ENCODE data around the gene CNPPD1.

Gene CNPPD1

DNA sequence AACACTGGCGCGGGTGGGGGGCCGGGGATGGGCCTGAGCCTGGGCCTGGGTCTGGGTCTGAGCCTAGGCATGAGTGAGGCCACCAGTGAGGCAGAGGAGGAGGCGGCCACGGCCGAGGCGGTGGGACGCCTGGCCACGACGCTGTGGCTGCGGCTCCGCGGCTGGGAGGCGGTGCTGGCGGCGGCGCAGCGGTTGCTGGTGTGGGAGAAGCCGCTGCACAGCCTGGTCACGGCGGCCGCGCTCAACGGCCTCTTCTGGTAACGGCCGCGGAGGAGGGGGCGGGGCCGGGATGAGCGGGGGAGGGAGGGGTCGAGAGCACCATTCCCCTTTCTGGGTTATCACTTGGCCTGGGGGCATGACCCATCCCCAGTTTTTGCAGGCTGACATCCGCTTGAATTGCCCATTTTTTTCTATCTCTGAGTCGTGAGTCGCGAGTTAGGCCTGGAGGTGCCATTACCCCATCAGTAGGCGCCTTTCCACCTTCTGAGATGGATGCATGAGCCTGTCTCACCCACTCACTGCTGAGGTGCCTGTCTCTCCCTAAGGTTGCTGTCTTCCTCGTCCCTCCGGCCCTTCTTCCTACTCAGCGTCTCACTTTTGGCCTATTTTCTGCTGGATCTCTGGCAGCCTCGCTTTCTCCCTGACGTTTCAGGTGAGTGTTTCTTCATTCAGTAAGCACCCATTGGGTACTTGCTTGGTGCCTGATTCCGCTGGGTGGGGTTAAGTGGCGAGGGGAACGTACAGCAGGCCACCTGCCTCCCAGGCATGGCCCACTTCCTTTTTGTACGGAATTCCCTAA is 1.9 kb upstream of the CNPPD1 start:
- DNase-seq, result no peak

DNA sequence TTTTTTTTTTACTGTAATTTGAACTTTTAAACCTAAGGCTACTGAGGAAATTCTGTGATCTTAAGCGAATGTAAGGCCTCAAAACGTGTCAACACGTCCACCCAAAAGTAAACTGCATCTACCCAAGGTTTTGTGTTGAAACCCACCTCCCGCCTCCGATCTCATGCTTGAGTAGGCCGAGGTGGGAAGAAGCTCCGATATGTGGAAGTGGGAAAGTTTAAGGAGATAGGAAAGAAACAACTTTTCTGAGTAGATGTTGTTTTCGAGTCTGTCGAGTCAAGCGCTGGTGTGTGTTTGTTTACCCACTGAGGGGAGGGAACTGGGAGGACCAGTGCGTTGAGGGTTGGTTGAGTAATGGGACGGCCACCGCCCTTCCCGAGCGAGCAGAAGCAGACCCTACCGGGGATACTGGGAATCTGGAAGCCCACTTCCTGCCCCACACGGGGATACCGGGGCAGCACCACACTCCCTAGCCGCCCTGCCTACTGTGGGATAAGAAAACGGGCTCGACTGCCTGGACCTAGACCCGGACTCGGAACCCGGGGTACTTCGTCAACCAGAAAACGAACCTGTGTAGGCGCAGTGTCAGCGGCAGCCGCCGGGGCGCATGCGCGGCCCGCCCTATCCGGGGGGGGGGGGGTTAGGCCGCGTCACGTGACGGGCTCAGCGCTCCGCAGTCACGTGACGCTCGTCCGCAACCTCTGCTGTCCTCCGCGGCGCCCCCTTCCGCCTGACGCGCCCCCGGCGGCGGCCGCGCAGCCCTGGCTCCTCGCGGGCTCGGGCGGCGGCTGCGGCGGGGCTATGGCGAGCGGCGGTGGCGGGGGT is 1.0 kb upstream of the CNPPD1 start, which contains the start of gene RETREG2:
Gene RETREG2, plus strand, starts transcription at position 724 of the 825 bp plus-strand sequence. Its CDS starts 78 bp downstream, at position 802.
- DNase-seq, result peak; percentile 80

DNA sequence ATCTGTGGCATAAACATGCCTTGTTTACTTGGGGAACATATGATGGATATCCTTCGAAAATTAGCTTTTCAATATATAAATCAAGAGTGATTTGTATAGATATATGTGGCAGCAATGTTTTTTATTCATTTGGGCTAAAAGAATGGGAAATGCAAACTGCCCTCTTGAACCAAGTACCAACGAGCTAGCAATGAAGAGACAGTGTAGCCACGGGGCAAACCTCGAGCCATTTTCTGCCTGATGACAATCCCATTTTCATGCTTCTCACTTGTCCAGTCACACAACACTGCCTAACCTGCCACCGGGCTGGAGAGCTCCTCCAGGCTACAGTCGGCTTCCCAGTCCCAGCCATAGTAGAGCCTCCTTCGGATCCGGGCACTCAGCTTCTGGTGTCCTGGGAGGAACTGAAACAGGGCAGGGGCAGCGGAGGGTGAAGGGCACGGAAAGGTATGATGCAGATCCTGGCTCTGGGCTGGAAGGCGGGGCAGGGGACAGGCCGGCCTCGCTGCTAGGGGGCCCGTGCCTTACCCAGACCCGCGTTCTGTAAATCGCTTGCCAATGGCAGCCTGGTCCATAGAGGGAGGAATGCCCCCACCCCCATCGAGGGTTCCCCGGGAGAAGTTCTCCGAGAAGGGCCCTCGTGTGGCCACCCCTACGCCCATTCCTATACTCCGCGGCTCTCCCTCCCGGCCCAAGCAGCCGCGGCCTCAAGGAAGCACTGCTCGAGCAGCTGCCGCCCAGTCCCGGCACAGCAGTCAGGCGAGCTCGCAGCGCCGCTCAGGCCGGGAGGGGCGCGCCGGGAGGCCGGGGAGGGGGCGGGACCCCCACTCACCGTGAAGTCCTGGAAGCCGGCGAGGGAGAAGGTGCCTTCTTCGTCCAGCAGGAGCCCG is 552 bp downstream of the CNPPD1 start:
- DNase-seq, result no peak

DNA sequence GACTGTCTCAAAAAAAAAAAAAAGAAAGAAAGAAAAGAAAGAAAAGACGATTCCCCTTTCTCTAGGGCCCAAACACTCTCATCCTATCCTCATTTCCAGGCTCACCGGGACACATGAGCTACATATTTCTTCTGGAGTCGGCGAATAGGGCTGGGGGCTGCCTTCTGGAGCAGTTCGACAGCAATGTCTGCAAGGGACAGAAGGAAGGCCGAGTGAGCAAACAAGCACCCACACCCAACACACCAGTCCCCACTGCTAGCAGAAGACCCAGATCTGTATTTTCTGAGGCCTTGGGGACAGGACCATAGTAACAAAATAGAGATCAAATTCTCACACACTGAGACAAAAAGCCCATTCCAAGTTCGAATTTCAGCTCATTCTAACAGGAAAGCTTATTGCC is 1.2 kb downstream of the CNPPD1 start:
- DNase-seq, result no peak

DNA sequence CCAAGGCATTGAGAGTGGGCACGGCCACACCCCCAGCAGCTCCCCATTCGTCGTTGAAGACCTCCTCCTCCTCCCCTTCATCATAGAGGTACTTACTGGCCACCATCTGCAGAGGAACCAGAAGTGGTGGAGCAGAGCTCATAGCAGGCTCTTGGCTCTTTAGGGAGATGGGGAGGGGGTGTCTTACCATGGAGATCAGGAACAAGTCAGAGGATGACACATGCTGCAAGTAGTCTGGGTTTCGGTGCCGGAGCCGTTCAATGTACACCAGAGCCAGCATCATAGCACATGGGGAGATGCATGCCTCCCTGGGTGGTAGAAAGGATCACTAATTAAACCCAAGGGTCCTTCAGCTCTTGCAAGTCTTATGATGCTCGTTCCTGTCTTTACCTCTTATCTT is 1.9 kb downstream of the CNPPD1 start:
- DNase-seq, result no peak

DNA sequence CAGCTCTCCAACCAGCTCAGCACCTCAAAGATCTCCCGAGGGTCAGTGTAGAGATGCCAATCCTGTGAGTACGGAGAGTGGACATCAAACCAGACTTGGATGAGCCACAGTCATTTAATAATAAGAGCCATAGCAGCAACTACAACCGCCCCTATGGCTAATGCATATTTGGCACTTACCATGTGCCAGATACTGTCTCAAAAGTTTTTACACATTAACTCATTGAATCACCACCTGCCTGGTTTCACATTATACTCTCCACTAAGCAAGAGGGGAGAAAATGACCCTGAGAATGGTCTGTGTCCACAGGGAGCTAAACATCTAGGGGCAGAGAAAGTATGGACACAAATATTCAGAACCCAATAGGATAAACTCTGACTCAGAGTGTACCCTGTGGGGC is 2.6 kb downstream of the CNPPD1 start:
- DNase-seq, result no peak

DNA sequence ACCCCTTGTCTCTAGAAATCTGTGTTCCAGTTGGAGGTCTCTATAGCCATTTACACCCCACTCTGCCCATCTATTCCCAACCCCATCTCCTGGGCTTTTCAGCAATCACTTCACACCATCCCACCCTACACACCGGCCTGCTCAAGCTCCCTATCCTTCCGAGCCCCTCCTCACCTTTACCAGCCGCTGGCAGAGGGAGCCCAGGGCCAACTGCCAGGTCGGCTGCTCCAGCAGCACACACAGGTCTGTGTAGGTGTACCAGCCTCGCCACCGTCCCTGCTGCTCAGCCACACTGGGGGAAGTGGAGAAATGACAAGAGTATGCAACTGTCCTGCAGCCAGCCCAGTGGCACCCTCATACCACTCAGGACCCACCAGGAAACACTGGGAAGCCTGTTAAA is 3.5 kb downstream of the CNPPD1 start:
- DNase-seq, result no peak

DNA sequence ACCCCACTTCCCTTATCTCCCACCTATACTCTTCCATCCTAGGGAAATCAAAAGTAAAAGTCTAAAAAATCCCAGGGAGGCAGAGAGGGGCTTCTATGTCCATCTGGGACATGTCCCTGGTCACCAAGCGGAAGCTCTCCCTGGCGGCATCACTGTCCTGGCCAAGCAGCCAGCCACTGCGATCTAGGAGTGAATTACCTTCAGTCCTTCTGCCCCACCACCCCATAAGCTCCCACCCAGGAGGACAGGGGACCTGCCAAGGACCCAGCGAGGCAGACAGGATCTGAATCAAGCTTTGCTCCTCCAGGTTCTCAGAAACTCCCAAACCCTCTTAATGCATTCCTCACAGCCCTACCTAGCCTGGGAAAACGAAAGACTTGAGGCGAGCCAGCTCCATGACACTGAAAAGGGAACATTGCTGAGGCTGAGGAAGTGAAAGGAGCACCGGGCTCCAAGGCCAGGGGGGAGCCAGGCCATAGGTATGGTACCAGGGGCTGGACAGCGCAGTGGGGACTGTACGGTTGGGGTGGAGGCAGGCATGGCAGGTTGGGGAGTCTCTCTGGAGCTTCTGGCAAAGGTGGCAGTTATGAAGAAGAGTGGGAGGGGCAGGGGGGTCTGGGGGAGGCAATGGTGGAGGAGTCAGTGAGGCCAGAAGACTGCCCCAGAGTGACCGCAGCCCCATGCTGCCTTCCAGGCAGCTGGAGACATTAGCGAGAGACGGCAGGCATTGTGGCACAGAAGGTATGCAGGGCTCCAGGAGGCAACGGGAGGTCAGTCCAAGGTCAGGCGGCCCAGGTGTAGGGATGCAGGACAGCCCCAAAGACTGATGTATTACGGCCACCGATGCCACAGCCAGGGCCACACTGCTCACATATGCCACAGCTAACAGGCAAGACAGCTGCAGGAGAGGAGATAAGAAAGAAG is 4.2 kb downstream of the CNPPD1 start:
- no peak for DNase-seq

DNA sequence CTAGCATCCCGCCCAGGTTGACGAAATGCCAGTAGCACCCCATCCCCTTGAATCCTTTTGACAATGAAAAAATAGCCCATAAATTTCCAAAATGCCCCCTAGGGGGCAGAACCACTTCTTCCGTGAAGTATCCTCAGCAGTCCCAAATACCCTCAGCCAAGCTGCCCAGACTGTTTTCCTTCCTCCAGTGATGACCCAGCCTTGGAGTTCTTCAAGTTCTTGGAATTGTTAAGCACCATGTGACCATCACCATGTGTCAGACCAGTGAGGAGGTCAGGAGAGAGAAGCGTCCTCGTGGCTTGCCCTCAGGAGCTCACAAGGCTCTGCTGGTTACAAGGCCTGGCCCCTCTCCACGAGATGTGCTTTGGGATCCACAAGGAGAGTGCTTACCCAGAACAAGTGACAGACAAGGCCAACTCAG is 5.5 kb downstream of the CNPPD1 start:
- DNase-seq, result no peak

DNA sequence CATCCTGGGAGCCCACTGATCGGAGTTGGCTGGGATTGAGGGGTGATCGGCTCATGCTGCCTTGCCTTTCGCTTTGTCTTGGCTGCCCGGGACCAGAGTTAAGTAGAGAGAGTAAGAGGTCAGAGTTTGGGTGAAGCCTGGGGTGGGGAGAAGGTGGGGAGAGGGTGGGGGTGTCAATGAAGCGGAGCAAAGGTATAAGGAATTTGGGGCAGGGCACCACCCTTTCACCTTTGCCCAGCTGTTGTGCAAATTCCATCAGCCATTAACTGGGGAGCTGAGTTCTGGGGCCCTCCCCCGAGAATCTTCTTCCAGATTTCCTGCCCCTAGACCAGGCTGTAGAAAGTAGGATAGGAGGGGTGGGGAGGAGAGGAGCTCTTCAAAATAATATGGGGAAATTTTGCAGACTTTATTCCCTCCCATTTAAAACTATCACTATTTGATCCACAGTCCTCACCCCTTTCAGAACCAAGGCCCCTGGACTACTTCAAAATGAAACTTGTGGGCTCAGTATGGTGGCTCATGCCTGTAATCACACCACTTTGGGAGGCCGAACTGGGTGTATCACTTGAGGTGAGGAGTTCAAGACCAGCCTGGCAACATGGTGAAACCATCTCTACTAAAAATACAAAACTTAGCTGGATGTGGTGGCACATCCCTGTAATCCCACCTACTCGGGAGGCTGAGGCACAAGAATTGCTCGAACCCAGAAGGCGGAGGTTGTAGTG is 6.6 kb downstream of the CNPPD1 start, which contains the start of gene SLC23A3:
Gene SLC23A3, minus strand, starts transcription at position 100 of the 725 bp plus-strand sequence. Its CDS starts 45 bp downstream, at position 55.
- DNase-seq, result no peak

DNA sequence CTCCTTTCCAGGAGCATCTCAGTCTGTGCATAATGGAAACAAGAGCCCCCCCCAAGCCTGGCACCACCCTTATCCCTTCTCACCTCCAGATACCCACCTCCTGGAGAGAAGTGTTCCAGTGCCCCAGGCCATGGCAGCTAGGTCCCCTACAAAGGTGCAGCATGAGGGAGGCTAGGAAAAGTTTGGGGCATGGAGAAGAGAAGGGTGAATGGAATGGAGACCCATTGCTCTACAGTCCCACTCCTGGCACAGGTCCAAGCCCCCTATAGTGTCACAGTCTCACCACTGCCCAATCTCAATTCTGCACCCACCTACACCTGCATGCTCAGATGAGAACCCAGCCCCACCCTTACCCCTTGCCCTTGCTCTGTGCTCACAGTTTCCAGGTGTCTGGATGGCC is 7.8 kb downstream of the CNPPD1 start:
- no peak for DNase-seq

DNA sequence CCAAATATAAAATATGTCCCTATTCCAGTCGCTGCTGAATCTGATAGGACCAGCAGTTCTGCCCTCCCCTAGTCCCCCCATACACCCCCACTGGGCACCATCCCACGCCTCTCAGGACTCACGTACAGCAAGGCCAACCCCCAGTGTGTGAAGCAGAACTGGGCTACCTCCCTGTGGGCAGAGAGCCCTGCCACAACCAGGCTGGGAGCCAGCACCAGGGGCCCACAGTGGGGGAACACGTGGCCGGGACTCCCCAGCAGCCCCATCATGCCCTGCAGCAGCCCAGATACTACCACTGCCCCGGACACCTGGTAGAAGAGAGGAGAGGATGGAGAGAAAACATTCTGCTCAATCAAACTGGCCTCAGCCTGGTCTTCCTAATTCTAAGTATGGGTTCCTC is 8.2 kb downstream of the CNPPD1 start:
- no peak for DNase-seq

DNA sequence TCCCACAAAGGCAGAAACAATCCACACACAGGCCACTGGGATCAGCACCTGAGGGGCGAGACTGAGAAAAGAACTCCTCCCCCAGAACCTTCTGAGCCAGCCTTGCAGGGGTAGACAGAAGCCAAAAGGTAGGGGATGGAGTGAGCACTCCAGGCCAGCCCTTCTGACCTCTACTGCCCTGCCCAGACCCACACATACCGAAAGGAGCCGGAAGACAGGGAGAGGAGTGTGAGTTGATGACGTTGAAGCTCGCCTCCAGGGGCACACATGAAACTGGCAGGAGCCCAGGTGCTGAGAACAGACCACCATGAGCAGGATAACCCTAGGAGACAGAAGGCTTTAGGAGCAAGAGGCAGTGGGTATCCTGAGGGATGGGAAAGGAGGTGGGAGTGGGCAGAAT is 8.7 kb downstream of the CNPPD1 start:
- no peak for DNase-seq

DNA sequence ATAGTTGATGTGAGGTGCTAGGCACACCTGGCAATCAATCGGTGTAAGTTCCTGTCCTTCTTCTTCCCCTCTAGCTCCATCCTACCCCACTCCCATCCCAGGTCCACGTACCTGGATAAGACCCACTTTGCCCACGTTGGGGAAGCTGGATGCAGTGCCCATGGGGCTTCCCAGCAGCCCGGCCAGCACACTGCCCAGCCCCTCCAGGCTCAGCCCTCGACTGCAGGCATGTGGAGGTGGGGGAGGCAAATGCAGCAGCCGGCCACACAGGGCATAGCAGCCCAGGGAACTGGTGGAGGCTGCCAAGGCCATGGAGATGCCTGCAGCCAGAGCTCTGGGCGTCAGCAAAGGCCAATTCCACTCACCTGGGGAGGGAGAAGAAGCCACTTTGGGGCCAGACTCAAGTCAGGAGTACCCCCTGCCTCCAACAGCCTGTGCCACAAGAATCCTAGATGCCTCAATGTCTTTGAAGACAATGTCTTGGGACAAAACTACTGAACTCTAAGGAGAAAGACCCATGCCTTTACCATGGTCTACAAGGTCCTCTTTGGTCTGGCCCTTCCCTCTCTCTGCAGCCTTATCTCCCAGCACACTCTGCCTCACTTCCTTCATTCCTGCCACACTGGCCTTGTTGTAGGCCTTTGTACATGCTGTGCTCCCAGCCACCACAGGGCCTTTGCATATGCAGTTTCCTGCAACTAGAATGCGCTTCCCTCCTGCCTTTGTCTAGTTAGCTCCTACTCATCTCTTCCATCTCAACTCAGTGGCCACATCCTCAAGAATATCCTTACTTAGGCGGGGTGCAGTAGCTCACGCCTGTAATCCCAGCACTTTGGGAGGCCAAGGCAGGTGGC is 11.4 kb downstream of the CNPPD1 start:
- DNase-seq, result no peak

DNA sequence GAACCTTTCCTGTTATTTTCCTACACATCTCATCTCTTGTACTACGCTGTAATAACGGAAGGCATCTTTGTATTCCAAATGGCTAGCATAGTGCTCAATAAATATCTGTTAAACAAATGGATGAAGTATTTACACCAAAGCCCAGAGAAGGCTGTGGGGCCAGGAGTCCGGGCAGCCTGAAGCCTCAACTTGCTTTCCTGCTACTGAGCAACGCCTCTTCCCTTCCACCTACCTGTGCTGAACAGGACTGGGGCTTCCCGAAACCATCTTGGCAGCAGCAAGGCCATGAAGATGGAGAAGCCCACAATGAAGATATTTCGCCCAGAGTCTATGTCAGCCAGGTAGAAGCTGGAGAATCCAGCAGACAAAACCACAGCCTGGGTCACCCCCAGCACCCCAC is 13.6 kb downstream of the CNPPD1 start:
- DNase-seq, result no peak

DNA sequence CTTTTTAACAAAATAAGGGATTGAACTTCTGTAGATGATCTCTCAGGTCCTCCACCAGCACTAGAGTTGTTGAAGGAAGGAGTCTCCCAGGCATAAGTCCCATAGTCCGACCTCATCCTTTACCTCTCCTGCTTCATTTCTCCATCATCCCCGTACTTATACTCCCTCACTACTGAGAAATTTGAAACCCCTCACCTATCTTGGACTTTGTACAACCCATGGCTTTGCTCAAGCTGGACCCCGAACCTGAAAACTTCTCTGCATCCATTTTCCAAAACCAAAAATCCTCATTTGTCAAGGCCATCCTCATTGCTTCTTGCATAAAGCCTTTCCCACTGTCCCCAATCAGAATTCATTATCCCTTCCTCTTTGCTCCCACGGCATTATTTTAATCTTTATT is 15.6 kb downstream of the CNPPD1 start:
- no peak for DNase-seq

DNA sequence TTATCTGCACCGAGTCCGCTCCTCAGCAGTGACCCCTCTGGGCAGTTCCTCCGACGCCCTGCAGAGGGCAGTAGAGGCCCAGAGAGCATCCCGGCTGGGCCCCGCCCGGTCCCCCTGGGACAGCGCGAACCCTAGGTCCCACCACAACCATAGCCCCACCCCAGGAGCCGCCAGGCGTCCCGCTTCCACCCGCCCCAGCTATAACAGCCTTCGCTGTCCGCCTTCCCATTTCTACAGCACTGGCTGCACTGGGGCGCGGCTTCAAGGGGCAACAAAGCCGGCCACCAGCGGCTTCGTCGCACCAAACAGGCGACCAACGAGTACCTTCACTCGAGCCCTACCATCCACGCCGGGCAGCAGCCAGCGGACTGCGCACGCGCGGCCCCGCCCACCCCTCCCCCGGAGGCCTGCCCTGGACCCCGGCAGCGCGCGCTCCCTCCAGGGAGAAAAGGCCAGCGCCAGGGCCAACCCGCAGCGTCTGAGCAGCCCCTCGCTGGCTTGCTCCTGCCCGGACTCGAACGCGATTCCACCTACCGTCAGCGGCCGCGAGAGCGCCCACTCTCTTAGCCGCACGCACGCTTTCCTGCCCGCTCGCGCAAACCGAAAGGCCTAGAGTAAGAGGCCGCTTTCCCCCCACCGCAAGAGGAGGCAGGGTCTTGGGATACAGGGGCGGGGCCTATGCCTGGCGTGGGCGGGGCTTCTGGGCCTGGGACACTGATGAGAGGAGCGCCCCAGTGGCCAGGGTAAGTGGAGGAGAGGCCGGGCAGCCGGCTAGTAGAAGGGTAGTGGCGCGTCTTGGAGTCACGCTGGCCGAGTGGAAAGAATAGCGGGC is 16.3 kb downstream of the CNPPD1 start, which contains the start of gene NHEJ1:
Gene NHEJ1, minus strand, starts transcription at position 630 of the 832 bp plus-strand sequence. CDS start 2,453 bp downstream, outside the sequence.
- DNase-seq, result peak; percentile 77

DNA sequence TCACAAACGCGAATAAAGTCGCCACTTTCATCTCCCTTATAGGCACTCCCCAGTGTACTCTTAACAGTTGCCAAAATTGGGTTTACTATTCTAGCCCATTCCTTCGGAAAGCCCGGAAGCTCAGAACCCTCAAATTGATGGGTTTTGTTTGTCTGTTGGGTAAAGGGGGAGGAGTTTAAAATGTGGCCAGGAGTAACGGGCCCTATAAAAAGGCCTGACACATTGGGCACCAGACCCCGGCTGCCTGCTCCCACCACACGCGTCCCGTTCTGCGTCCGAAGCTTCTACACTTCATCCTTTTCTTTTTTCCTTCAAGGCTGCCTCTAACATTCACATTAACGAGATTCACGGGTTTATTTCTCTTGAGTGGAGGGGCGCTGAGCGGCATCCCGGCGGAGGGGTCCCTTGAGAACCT is 16.9 kb downstream of the CNPPD1 start:
- DNase-seq, result no peak

DNA sequence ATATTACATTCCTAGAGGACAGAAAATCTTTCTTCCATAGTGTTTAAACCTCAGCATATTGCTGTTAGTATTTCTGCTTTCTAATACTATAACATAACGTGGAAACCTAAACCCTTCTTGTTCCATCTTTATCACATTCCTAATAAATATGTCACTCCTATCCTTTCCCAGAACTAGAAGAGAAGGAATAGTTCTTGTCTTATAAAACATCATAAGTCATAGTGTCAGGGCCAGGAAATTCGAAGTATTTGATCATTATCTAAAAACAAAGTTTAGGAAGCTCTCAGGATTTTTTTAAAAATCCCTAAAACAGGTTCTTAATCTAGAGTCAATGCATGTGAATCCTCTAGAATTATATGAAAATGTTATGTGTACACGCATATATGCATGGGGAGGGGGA is 18.1 kb downstream of the CNPPD1 start:
- no peak for DNase-seq

Data from NCI-H2029 (cell line).